GM18498 (cell line): Measurements from ENCODE around the gene UTP11.

Experiments used
- ATAC-seq: cut with Tn5 transposase; IDR thresholded peaks from one replicate; pipeline ENCODE4 v1.9.1; 2021; ENCODE audit warnings: mild to moderate bottlenecking, moderate library complexity; ENCODE audit not compliant: unreplicated experiment

The UTP11 gene

GRCh38 chr1:38045401-38046332 lies 33.1 kb downstream of the UTP11 start:
- peak; percentile 5 for ATAC-seq

DNA sequence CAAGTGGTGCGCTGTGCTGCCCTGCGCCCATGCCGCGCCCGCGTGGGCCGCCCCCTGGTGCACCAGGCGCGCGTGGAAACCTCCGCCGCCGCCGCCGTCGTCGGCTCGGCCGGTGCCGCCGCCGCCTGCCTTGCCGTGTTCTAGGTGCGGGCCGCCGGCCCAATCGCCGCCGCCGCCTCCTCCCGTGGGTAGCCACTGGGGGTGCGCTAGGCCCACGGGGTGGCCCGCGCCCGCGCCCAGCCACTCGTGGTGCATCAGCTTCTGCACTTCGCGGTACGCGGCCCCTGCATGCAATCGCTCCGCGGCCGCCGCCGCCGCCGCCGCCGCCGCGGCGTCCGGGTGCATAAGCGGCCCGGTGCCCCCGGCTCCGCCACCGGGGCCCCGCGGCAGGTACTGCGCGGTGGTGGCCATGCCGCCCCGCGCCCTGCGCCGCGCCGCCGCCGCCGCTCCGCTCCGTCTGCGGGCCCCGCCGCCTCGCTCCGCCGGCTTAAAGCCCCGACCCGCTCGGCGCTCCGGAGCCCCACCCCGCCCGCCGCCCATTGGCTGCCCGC lies 33.9 kb downstream of the UTP11 start, which contains the start of gene POU3F1:
POU3F1 (minus strand) TSS at position 461 of the 551 bp plus-strand sequence; CDS start at position 411, 50 bp downstream.
- ATAC-seq: peak; percentile 3

GRCh38 chr1:38046884-38047602 lies 34.5 kb downstream of the UTP11 start:
- peak; percentile 79 for ATAC-seq

GRCh38 chr1:38047603-38048141 lies 35.1 kb downstream of the UTP11 start:
- ATAC-seq: no peak

- no peak for ATAC-seq
Observed at GRCh38 chr1:38050397-38051078, 38.0 kb downstream of the UTP11 start.

- no peak for ATAC-seq
Observed at GRCh38 chr1:38051079-38051543, 38.6 kb downstream of the UTP11 start.

GRCh38 chr1:38052750-38053415 lies 40.3 kb downstream of the UTP11 start:
- peak; percentile 71 for ATAC-seq

- ATAC-seq: no peak
Observed at GRCh38 chr1:38053416-38054091, 41.0 kb downstream of the UTP11 start.

DNA sequence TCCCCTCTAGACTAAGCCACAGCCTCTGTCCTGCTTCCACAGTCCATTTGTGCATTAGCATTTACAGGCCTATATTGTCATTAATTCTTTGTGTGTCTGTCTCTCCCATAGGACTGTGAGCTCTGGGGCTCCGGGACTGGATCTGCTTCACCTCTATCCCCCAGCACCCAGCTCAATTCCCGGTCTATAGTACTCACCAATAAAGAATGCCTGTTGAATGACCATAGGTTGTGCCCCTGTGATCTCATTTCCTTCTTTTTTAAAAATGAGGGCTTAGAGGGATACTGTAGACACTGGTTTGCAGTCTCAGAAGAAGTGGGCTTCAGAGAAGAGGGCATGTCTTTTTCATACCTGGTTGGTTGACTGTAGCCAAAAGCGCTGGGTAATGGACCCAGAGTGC lies 42.9 kb downstream of the UTP11 start:
- ATAC-seq: no peak

- ATAC-seq: no peak
Observed at GRCh38 chr1:38055965-38056364, 43.4 kb downstream of the UTP11 start.

DNA sequence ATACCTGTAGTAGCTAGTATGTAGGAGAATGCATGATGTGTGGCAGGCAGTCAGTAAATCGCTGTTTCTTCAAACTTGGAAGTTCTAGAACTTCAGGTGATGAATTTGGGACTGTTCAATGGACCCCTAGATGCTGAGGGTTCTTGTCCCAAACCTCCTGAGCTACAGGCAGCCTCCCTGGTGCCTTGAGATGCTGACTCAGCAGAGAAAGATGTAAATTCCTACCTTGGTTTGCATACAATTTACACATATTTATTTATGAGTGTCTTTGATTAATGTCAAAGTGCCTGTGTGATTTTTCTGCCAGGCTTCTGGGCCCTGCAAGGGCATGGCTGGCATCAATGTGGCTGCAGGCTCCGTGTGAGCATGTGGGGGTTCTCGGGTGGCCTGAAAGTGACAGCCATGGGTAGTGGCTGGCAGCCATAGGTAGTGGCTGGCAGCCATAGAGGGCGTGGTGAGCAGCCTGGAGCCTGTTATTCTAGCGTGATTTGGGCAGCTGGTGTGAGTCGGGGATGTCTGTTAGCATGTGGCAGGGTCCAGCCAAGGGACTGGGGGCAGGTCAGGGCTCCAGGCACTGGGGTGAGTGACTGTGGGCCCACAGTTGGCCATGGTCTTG lies 47.2 kb downstream of the UTP11 start:
- no peak for ATAC-seq

DNA sequence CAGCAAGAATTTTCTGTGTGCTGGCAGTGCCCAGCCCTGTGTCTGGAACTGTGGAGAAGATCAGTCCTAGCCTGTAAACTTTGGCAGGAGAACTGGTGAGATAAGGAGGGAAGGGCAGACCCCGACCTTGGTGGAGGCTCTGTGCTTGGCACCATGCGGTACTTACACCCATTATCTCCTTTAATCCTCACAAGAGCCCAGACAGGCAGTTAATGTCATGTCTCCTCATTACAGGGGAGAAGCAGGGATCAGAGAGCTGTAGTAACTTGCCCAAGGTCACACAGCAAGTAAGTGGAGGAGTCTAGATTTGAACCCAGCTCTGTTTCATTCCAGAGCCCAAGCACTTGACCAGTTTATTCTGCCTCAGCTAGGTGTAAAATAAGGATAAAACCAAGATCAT lies 48.0 kb downstream of the UTP11 start:
- ATAC-seq: no peak

- ATAC-seq: no peak
Observed at GRCh38 chr1:38061290-38061689, 48.8 kb downstream of the UTP11 start.

DNA sequence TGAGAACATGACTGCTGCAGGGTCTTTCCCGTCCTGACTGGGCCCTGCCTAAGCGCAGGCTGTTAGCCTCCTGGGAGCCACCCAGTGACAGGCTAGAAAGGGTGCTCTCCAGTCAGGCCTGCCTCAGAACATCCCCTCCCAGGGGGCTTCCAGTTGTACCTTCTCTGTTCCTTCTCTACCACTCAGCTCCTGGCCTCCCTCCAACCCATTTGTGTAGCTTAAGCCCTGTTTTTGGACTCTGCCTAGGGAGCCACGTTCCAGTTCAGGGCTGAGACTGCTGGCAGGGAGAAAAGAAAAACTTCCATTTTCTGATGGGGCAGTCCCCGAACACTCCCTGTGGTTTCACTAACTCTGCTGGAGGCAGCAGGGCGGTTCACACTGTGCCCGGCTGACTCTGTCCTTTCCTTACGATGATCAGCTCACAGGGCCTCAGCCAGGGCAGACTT lies 49.4 kb downstream of the UTP11 start:
- peak; percentile 61 for ATAC-seq

- no peak for ATAC-seq
Observed at GRCh38 chr1:38062361-38063288, 50.1 kb downstream of the UTP11 start.

- no peak for ATAC-seq
Observed at GRCh38 chr1:38063616-38064015, 51.1 kb downstream of the UTP11 start.

GRCh38 chr1:38064197-38064903 lies 51.8 kb downstream of the UTP11 start:
- no peak for ATAC-seq
